Measurements from ENCODE around the gene CDK13. TPM values are rescaled to one million over a fixed set of nuclear protein-coding genes. Genes with fewer than 3 reads are reported as not detected.
"Not testable (repeated sequence)": the region's sequence is repeated elsewhere in the genome, so short reads cannot be mapped to it uniquely, and the experiment has no call there.

CDK13 gene
- total RNA-seq, 1 experiment from 2014 or later, result 39.2 TPM

- Mint-ChIP-seq H3K4me3 (no peak overlapping the region), H3K9me3 (peaks cover 8% of the 10 kb centered on the region), H3K27ac (no peak overlapping the region), H3K4me1 (no peaks in the 10 kb centered on the region), H3K27me3 (ENCODE audit: low read depth) (no peaks in the 10 kb centered on the region; the same call in 1 of the 2 replicates), H3K36me3 (no peaks in the 10 kb centered on the region)
- ChIA-PET POLR2A (no interaction called here), CTCF (interaction anchor here (0.5 to 2.9 kb wide), 6 partner anchors 11 to 373 kb away, joined by 3 to 21 read pairs (median 3); no protein-coding TSS in a partner anchor)
- DNase-seq (ENCODE audit: low spot score), result no peak
- no peak; the same call in 1 of the 2 replicates for ATAC-seq
- TF ChIP-seq ESRRA (CRISPR knock-in tag; IDR thresholded peaks at IDR 0.05; ENCODE audit: borderline replicate concordance), result no peak
Measured at GRCh38 chr7:39910108-39910869, 39.8 kb upstream of the CDK13 start.

GRCh38 chr7:39911167-39911566 lies 38.9 kb upstream of the CDK13 start:
- TF ChIP-seq RORB (CRISPR knock-in tag; IDR thresholded peaks at IDR 0.05) (no peak), ZNF232 (CRISPR knock-in tag; IDR thresholded peaks at IDR 0.05) (no peak), ZNF423 (CRISPR knock-in tag; IDR thresholded peaks at IDR 0.05) (no peak), SP1 (CRISPR knock-in tag; conservative IDR thresholded peaks at IDR 0.05) (no peak), ZNF532 (CRISPR knock-in tag; IDR thresholded peaks at IDR 0.05; ENCODE audit: borderline replicate concordance) (no peak), ZNF281 (CRISPR knock-in tag; IDR thresholded peaks at IDR 0.05) (no peak), E2F1 (CRISPR knock-in tag; IDR thresholded peaks at IDR 0.05) (no peak), ZNF425 (CRISPR knock-in tag; conservative IDR thresholded peaks at IDR 0.05) (no peak), MXD4 (CRISPR knock-in tag; IDR thresholded peaks at IDR 0.05; ENCODE audit: borderline replicate concordance) (no peak), ATF1 (CRISPR knock-in tag; IDR thresholded peaks at IDR 0.05) (no peak), CTCF (IDR thresholded peaks at IDR 0.05) (no peak), FOXP1 (CRISPR knock-in tag; IDR thresholded peaks at IDR 0.05; ENCODE audit: borderline replicate concordance) (no peak), EMX1 (CRISPR knock-in tag; IDR thresholded peaks at IDR 0.05) (no peak), JUN (CRISPR knock-in tag; IDR thresholded peaks at IDR 0.05) (no peak)
- ChIA-PET POLR2A (no interaction called here), CTCF (interaction anchor here (0.5 to 2.9 kb wide), 5 partner anchors 10 to 374 kb away, joined by 3 to 21 read pairs (median 3); no protein-coding TSS in a partner anchor)
- Mint-ChIP-seq H3K9me3 (peaks cover 8% of the 10 kb centered on the region), H3K27ac (no peak overlapping the region), H3K4me1 (no peaks in the 10 kb centered on the region), H3K4me3 (no peak overlapping the region), H3K27me3 (ENCODE audit: low read depth) (no peaks in the 10 kb centered on the region; the same call in 1 of the 2 replicates), H3K36me3 (no peaks in the 10 kb centered on the region)
- peak; percentile 64 for ATAC-seq
- DNase-seq (ENCODE audit: low spot score), result no peak

GRCh38 chr7:39915847-39916246 lies 34.2 kb upstream of the CDK13 start:
- POLR2A ChIA-PET; H3K27ac Mint-ChIP-seq; H3K4me1 Mint-ChIP-seq; DNase-seq (ENCODE audit: low spot score); H3K36me3 Mint-ChIP-seq; H3K9me3 Mint-ChIP-seq; ATAC-seq; H3K4me3 Mint-ChIP-seq; H3K27me3 Mint-ChIP-seq (ENCODE audit: low read depth): not testable (repeated sequence)
- CTCF ChIA-PET, result interaction anchor here (0.7 to 1.8 kb wide), 2 partner anchors 19 to 82 kb away, joined by 4 to 6 read pairs; no protein-coding TSS in a partner anchor

Data from WTC11 (cell line).